PFSK-1 (cell line): ENCODE results near the gene IGF2BP2.

Experiments used
- FOXP2 ChIP-seq: optimal IDR thresholded peaks from 2 replicates; pipeline ENCODE3; 2011; ENCODE audit warnings: borderline replicate concordance, control low read depth, inconsistent platforms; ENCODE audit not compliant: insufficient read depth; ENCODE audit errors: extremely low read length, extremely low read depth
- POLR2AphosphoS5 ChIP-seq: IDR thresholded peaks from 2 replicates; pipeline ENCODE4 v1.6.1; 2012; ENCODE audit warnings: low read depth, mild to moderate bottlenecking, control low read depth, low read length, moderate library complexity
- REST ChIP-seq, 2 experiments: IDR thresholded peaks; 2 replicates each; pipeline versions ENCODE4 v1.6.1 to v1.8.0; 2011 to 2012; ENCODE audit warnings: low read depth in 2 of 2, low read length in 2 of 2, control low read depth in 1 of 2, inconsistent platforms in 1 of 2, mild to moderate bottlenecking in 1 of 2, moderate library complexity in 1 of 2; ENCODE audit not compliant: insufficient read depth in 1 of 2
- SIN3A ChIP-seq: IDR thresholded peaks from 2 replicates; pipeline ENCODE4 v1.6.1; 2012; ENCODE audit warnings: mild to moderate bottlenecking, low read length, moderate library complexity, borderline replicate concordance; ENCODE audit not compliant: insufficient read depth
- TAF1 ChIP-seq: IDR thresholded peaks from 2 replicates; pipeline ENCODE4 v1.6.1; 2012; ENCODE audit warnings: low read length, control low read depth, borderline replicate concordance; ENCODE audit not compliant: insufficient read depth

GRCh38 chr3:185739264-185739701, 85.6 kb downstream of the IGF2BP2 start:
- TF ChIP-seq TAF1 (no peak), POLR2AphosphoS5 (no peak), REST (IDR thresholded peaks at IDR 0.05; ENCODE audit: insufficient read depth in 1 of 2, low read depth in 2 of 2, low read length in 2 of 2) (no peak), SIN3A (no peak), FOXP2 (no peak)
